CD4-positive, alpha-beta memory T cell (primary cell): ENCODE measurements around the gene TMEM190. TPM values are rescaled to one million over a fixed set of nuclear protein-coding genes. Genes with fewer than 3 reads are reported as not detected.

ENCODE experiments used
- CTCF ChIA-PET: fragments of 350-600 bp; sonication (Branson Sonifier 250); formaldehyde crosslinking; loops from one replicate; lab custom pipeline; 2021; ENCODE audit warnings: inconsistent platforms; ENCODE audit not compliant: partially characterized antibody; lab: Charles Lee
- POLR2A ChIA-PET: fragments of 350-600 bp; sonication (Branson Sonifier 250); formaldehyde crosslinking; loops from one replicate; lab custom pipeline; 2021; ENCODE audit not compliant: partially characterized antibody; lab: Charles Lee
- DNase-seq, 5 donors: peaks; one replicate each; pipeline versions ENCODE4 v3.0.0 to v3.0.0-alpha.2; 2020 to 2022; ENCODE audit warnings: mixed read lengths in 1 of 5
- H3K27ac ChIP-seq: one replicate; pipeline ENCODE4 v1.7.0; 2013; ENCODE audit warnings: low read depth, low read length
- H3K27me3 ChIP-seq: 2 replicates; pipeline ENCODE4 v1.7.0; 2013; ENCODE audit warnings: mild to moderate bottlenecking, low read length, moderate library complexity; ENCODE audit not compliant: insufficient read depth
- H3K36me3 ChIP-seq: 2 replicates; pipeline ENCODE4 v1.7.0; 2013; ENCODE audit warnings: mild to moderate bottlenecking, low read length, moderate library complexity; ENCODE audit not compliant: insufficient read depth
- H3K4me1 ChIP-seq: 2 replicates; pipeline ENCODE4 v1.7.0; 2013; ENCODE audit warnings: mild to moderate bottlenecking, low read length, moderate library complexity; ENCODE audit not compliant: insufficient read depth
- H3K4me3 ChIP-seq, 2 donors: one replicate each; pipeline ENCODE4 v1.7.0; 2013; ENCODE audit warnings: low read length in 2 of 2, mild to moderate bottlenecking in 1 of 2
- H3K9me3 ChIP-seq, 2 donors: one replicate each; pipeline ENCODE4 v1.7.0; 2013; ENCODE audit warnings: low read length in 2 of 2, control low read depth in 1 of 2; ENCODE audit not compliant: control insufficient read depth in 1 of 2
- H3K27ac Mint-ChIP-seq, 7 donors: one replicate each; pipeline ENCODE4 v1.8.0; 2020 to 2021; ENCODE audit warnings: mixed read lengths in 7 of 7, mild to moderate bottlenecking in 6 of 7, inconsistent platforms in 3 of 7, moderate library complexity in 3 of 7
- H3K27me3 Mint-ChIP-seq, 2 donors: one replicate each; pipeline ENCODE4 v1.8.0; 2020 to 2021; ENCODE audit warnings: mixed read lengths in 2 of 2
- H3K36me3 Mint-ChIP-seq, 2 donors: one replicate each; pipeline ENCODE4 v1.8.0; 2020 to 2021; ENCODE audit warnings: mixed read lengths in 2 of 2, inconsistent platforms in 1 of 2, mild to moderate bottlenecking in 1 of 2
- H3K4me1 Mint-ChIP-seq, 4 donors: one replicate each; pipeline ENCODE4 v1.8.0; 2020 to 2021; ENCODE audit warnings: mixed read lengths in 4 of 4, mild to moderate bottlenecking in 1 of 4
- H3K4me3 Mint-ChIP-seq, 8 donors: one replicate each; pipeline ENCODE4 v1.8.0; 2020 to 2021; ENCODE audit warnings: mixed read lengths in 8 of 8, mild to moderate bottlenecking in 7 of 8, moderate library complexity in 6 of 8, inconsistent platforms in 3 of 8
- H3K9me3 Mint-ChIP-seq, 8 donors: one replicate each; pipeline ENCODE4 v1.8.0; 2020 to 2021; ENCODE audit warnings: mixed read lengths in 8 of 8, mild to moderate bottlenecking in 5 of 8, inconsistent platforms in 3 of 8, moderate library complexity in 1 of 8
- intact Hi-C: fragments of 100-400 bp; cut with micrococcal nuclease; formaldehyde crosslinking; loops from one replicate; pipeline ENCODE4 v1.15.1; 2023
- polyA plus RNA-seq, 2 donors: library from polyadenylated mRNA; unstranded; fragments of 300-500 nt; fragmentation: Illumina TruSeq; gene quantifications; one replicate each; pipeline ENCODE4 v1.2.3, GENCODE V29; 2021
- total RNA-seq, 2 experiments: library from RNA; stranded (reverse); gene quantifications; one replicate each; pipeline ENCODE4 v1.2.3, GENCODE V29; 2021

Gene TMEM190
- total and polyA plus RNA-seq, 4 experiments from 2014 or later = not detected

DNA sequence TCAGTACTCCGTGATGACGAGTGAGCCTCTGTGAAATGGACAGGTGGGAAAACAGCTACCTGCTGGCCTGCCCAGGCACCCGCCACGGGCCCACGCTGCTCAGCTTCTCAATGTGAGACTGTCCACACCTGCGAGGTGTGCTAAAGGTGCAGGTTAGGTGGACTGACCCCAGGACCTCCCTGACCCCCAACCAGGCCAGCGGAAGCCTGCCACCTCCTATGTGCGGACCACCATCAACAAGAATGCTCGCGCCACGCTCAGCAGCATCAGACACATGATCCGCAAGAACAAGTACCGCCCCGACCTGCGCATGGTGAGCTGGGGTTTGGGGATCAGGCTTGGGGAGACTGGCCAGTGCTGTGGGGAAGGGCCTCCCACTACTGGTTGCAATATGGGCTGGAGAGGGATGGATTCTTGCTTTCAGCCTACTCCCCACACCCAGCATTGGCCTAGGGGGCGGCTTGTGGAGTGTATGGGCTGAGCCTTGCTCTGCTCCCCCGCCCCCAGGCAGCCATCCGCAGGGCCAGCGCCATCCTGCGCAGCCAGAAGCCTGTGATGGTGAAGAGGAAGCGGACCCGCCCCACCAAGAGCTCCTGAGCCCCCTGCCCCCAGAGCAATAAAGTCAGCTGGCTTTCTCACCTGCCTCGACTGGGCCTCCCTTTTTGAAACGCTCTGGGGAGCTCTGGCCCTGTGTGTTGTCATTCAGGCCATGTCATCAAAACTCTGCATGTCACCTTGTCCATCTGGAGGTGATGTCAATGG, 11.3 kb downstream of the TMEM190 start:
- H3K4me1 Mint-ChIP-seq = peaks cover 31 to 78% (median 58%) of the 10 kb centered on the region in 4 donors
- H3K36me3 Mint-ChIP-seq = peaks cover 21 to 62% of the 10 kb centered on the region in 2 donors
- H3K4me3 Mint-ChIP-seq = peak overlapping the region; percentile 99 to 100 (median 100)
- Histone ChIP-seq H3K4me3 (peak overlapping the region in 1 of 2 donors; percentile 88), H3K27ac (peak overlapping the region; percentile 94), H3K27me3 (no peaks in the 10 kb centered on the region), H3K9me3 (no peaks in the 10 kb centered on the region), H3K36me3 (peaks cover 44% of the 10 kb centered on the region), H3K4me1 (peaks cover 61% of the 10 kb centered on the region)
- ChIA-PET POLR2A (interaction anchor here (1.4 to 12.9 kb wide), 7 partner anchors 9 to 74 kb away, joined by 3 to 247 read pairs (median 6); partner anchors contain the start of genes ISOC2, KMT5C and UBE2S), CTCF (interaction anchor here (1.1 to 2.7 kb wide), 2 partner anchors 86 to 96 kb away, joined by 4 to 9 read pairs; no protein-coding TSS in a partner anchor)
- H3K9me3 Mint-ChIP-seq = peaks cover 0 to 9% (median 0%) of the 10 kb centered on the region in 8 donors
- H3K27me3 Mint-ChIP-seq = no peaks in the 10 kb centered on the region
- peak in 1 of 5 donors; percentile 36 for DNase-seq
- intact Hi-C loops = loop anchor here (10.0 kb wide), 1 partner anchor 237 kb away; the partner anchor contains the start of gene ZNF784
- peak overlapping the region; percentile 22 to 100 (median 99) for H3K27ac Mint-ChIP-seq

DNA sequence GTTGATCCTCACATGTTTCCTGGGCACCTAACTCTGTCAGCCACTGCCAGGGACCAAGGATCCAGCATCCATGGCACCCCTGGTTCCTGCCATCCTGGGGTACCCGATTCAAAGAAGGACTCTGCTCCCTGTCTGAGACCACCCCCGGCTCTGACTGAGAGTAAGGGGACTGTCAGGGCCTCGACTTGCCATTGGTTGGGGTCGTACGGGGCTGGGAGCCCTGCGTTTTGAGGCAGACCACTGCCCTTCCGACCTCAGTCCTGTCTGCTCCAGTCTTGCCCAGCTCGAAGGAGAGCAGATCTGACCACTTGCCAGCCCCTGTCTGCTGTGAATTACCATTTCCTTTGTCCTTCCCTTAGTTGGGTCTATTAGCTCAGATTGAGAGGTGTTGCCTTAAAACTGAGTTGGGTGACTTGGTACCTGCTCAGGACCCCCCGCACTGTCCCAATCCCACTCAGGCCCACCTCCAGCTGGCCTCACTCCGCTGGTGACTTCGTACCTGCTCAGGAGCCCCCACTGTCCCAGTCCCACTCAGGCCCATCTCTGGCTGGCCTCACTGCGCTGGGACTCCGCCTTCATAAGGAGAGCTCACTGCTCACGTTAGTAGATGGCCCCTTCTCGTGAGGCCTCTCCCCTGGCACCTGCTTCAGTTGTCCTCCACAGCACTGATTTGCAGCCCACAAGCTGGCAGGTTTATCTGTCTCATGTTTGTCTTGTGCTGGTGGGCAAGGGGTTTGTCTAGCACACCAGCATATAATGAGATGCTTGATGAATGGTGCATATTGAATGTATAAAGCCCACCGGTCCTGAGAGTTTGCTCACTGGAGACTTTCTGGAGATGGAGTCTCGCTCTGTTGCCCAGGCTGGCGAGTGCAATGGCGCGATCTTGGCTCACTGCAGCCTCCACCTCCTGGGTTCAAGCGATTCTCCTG, 13.0 kb downstream of the TMEM190 start:
- DNase-seq = peak in 1 of 5 donors; percentile 9
- ChIA-PET CTCF (no interaction called here), POLR2A (interaction anchor here (1.0 to 12.9 kb wide), 7 partner anchors 10 to 116 kb away, joined by 3 to 247 read pairs (median 4); partner anchors contain the start of genes ISOC2, KMT5C and UBE2S)
- no peaks in the 10 kb centered on the region for H3K27me3 ChIP-seq
- no peaks in the 10 kb centered on the region for H3K27me3 Mint-ChIP-seq
- H3K27ac Mint-ChIP-seq = peak overlapping the region; percentile 39 to 98 (median 48)
- H3K36me3 Mint-ChIP-seq = peaks cover 21 to 67% of the 10 kb centered on the region in 2 donors
- H3K4me3 Mint-ChIP-seq = peak overlapping the region in 4 of 8 donors; percentile 34 to 73 (median 39)
- no peaks in the 10 kb centered on the region for H3K9me3 ChIP-seq
- peaks cover 50% of the 10 kb centered on the region for H3K4me1 ChIP-seq
- H3K4me1 Mint-ChIP-seq = peaks cover 27 to 67% (median 49%) of the 10 kb centered on the region in 4 donors
- H3K27ac ChIP-seq = peak overlapping the region; percentile 38
- H3K36me3 ChIP-seq = peaks cover 44% of the 10 kb centered on the region
- intact Hi-C loops = loop anchor here (10.0 kb wide), 1 partner anchor 235 kb away; the partner anchor contains the start of gene ZNF784
- H3K9me3 Mint-ChIP-seq = peaks cover 0 to 9% (median 0%) of the 10 kb centered on the region in 8 donors
- H3K4me3 ChIP-seq = no peak overlapping the region

DNA sequence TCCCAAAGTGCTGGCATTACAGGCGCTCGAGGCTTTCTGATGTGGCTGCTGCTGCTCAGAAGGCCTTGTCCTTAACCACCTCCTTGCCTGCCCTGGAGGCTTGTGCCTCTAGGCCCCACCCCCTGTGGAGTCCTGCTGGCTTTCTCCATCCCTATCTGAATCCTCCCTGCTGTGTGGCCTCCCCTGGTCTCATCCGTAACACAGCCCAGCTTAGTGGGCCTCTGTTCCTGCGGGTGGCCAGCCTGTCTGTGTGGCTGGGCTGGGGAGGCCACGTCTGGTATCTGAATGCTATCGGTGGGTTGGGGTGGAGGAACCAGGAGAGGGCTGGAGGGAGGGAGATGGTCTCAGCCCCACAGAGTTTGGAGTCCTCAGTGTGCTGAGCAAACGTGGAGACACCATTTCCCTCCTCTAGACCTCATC, 13.8 kb downstream of the TMEM190 start:
- H3K4me3 ChIP-seq = no peak overlapping the region
- ChIA-PET POLR2A (interaction anchor here (0.9 to 12.9 kb wide), 4 partner anchors 9 to 136 kb away, joined by 3 to 247 read pairs (median 60); partner anchors contain the start of genes KMT5C and UBE2S), CTCF (no interaction called here)
- H3K4me1 ChIP-seq = peaks cover 45% of the 10 kb centered on the region
- H3K27me3 Mint-ChIP-seq = no peaks in the 10 kb centered on the region
- H3K9me3 ChIP-seq = no peaks in the 10 kb centered on the region
- no peaks in the 10 kb centered on the region for H3K27me3 ChIP-seq
- peaks cover 44% of the 10 kb centered on the region for H3K36me3 ChIP-seq
- H3K4me1 Mint-ChIP-seq = peaks cover 27 to 62% (median 43%) of the 10 kb centered on the region in 4 donors
- intact Hi-C loops = no loop called here
- H3K36me3 Mint-ChIP-seq = peaks cover 21 to 63% of the 10 kb centered on the region in 2 donors
- peak overlapping the region in 2 of 8 donors; percentile 54 to 73 for H3K4me3 Mint-ChIP-seq
- H3K27ac ChIP-seq = no peak overlapping the region
- H3K27ac Mint-ChIP-seq = peak overlapping the region in 4 of 7 donors; percentile 5 to 76 (median 70)
- peaks cover 0 to 9% (median 0%) of the 10 kb centered on the region in 8 donors for H3K9me3 Mint-ChIP-seq
- DNase-seq = peak in 1 of 5 donors; percentile 27

DNA sequence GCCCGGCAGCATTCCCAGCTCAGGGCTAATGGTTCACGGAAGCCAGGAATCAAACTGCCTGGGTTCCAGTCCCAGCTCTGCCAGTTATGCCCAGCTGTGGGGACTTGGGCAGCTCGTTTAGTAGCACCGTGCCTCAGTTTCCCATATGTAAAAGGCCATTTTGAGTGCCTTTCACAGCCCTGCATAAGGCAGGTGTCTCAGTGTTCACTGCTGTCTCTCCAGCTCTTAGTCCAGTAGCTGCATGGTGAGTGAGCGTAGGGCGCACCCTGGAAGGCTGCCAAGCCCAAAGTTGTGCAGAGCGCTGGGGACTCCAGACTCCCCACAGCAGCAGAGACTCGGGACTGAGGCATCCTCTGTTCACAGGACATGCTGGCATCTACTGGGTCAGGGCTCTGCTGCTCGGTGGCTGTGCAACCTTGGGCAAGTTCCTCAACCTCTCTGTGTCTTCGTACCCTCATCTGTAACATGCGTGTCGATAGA, 14.6 kb downstream of the TMEM190 start:
- no peak overlapping the region for H3K4me3 Mint-ChIP-seq

DNA sequence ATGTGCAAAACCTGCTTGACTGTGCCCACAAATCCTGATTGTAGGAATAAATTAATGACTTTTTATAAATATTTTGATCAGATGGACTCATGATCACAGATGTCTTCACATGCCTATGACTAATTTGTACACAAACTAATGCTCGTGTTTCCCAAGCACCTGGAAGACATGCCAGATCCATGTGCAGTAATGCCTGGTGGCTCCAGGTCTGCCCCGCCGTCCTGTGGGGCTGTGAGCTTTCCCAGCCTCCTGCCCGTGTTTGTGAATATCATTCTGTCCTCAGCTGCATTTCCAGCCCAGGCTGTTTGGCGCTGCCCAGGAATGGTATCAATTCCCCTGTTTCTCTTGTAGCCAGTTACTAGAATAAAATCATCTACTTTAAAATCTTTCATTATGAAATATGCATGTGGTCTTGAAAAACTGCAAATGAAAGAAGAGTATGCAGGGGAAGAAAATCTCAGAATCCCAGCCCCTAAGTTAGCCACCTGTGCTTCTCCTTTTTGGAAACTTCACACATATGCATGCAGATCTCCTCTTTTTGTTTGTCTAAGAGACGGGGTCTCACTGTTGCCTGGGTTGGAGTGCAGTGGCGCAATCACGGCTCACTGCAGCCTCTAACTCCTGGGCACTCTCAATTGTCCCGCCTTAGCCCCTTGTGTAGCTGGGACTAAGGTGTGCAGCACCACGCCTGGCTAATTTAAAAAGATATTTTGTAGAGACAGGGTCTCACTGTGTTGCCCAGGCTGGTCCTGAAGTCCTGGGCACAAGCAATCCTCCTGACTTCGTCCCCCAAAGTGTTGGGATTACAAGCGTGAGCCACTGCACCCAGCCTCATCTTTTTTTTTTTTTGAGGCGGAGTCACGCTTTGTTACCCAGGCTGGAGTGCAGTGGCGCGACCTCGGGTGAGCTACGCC, 15.3 kb downstream of the TMEM190 start:
- DNase-seq = no peak
- Histone ChIP-seq H3K27ac (no peak overlapping the region), H3K4me3 (no peak overlapping the region), H3K9me3 (no peaks in the 10 kb centered on the region), H3K4me1 (peaks cover 39% of the 10 kb centered on the region), H3K27me3 (no peaks in the 10 kb centered on the region), H3K36me3 (peaks cover 42% of the 10 kb centered on the region)
- no peak overlapping the region for H3K4me3 Mint-ChIP-seq
- H3K27me3 Mint-ChIP-seq = no peaks in the 10 kb centered on the region
- POLR2A ChIA-PET = interaction anchor here (2.9 to 12.9 kb wide), 3 partner anchors 8 to 14 kb away, joined by 15 to 247 read pairs (median 25); partner anchors contain the start of genes TMEM238 and UBE2S
- CTCF ChIA-PET = no interaction called here
- H3K4me1 Mint-ChIP-seq = peaks cover 23 to 50% (median 33%) of the 10 kb centered on the region in 4 donors
- intact Hi-C loops = no loop called here
- peak overlapping the region in 2 of 7 donors; percentile 47 to 68 for H3K27ac Mint-ChIP-seq
- peaks cover 11 to 48% of the 10 kb centered on the region in 2 donors for H3K36me3 Mint-ChIP-seq
- no peaks in the 10 kb centered on the region for H3K9me3 Mint-ChIP-seq

More for the DNA sequence above, 14.6 kb downstream of the TMEM190 start:
- Histone ChIP-seq H3K9me3 (no peaks in the 10 kb centered on the region), H3K27ac (no peak overlapping the region), H3K4me1 (peaks cover 45% of the 10 kb centered on the region), H3K4me3 (no peak overlapping the region), H3K27me3 (no peaks in the 10 kb centered on the region), H3K36me3 (peaks cover 44% of the 10 kb centered on the region)
- H3K4me1 Mint-ChIP-seq = peaks cover 26 to 58% (median 39%) of the 10 kb centered on the region in 4 donors
- ChIA-PET CTCF (no interaction called here), POLR2A (interaction anchor here (0.9 to 12.9 kb wide), 3 partner anchors 9 to 137 kb away, joined by 3 to 247 read pairs (median 25); partner anchors contain the start of gene UBE2S)
- H3K27ac Mint-ChIP-seq = peak overlapping the region in 2 of 7 donors; percentile 47 to 70
- H3K9me3 Mint-ChIP-seq = peaks cover 0 to 2% (median 0%) of the 10 kb centered on the region in 8 donors
- H3K27me3 Mint-ChIP-seq = no peaks in the 10 kb centered on the region
- H3K36me3 Mint-ChIP-seq = peaks cover 17 to 55% of the 10 kb centered on the region in 2 donors
- DNase-seq = no peak
- intact Hi-C loops = no loop called here
